GM10847 (cell line): ENCODE measurements around the gene FHDC1.

ENCODE experiments used
- POLR2A ChIP-seq: IDR thresholded peaks from 2 replicates; pipeline ENCODE4 v1.6.1; 2011; ENCODE audit not compliant: insufficient read length; ENCODE audit errors: extremely low read depth

The FHDC1 gene

DNA sequence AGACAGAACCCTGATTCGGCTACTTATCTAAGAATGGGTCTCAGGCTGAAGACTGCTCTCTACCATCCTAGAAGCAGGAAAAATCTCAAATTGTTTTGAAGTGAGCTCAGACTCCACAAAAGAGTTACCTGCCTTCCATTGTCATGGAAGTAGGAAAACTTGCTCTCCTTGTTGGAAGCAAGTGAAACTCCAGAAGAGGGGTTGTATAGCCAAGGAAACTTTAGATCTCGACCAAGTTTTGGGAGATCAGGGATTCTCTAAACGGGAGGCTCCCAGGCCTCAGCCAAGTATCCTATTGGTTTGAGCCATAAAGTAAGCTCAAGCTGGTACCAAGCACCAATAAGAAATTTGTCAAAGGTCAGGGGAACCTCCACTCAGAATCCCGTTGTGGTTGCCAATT, 9.2 kb upstream of the FHDC1 start:
- TF ChIP-seq POLR2A: no peak

DNA sequence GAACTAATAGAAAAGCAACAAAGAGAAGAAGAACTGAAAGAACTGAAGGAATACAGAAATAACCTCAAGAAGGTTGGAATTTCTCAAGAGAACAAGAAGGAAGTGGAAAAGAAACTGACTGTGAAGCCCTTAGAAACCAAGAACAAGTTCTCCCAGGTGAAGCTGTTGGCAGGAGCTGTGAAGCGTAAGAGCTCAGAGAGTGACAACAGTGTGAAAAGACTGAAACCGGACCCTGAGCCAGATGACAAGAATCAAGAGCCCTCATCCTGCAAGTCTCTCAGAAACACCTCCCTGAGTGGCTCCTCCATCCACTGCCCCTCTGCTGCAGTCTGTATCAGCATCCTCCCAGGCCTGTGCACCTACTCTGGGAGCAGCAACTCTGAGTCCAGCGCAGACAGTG, 8.4 kb upstream of the FHDC1 start:
- no peak for TF ChIP-seq POLR2A

DNA sequence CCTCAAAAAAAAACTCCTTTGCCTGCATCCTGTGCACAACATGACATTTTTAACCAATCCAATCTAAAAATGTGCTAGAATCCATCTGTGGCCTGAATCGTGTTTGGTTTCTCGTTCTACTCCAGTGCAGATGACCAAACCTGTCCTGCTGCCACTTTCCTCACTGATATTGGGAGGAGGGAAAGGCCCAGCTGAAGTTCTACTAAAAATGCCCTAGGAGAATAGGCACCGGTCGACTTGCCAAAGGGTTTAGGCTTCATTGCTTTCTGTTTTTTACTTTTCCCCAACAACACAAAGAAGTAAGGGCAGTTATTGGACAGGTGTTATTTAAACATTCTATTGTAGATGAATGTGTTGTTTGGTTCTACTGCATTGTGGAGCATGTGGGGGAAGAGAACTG, 7.8 kb upstream of the FHDC1 start:
- no peak for TF ChIP-seq POLR2A

DNA sequence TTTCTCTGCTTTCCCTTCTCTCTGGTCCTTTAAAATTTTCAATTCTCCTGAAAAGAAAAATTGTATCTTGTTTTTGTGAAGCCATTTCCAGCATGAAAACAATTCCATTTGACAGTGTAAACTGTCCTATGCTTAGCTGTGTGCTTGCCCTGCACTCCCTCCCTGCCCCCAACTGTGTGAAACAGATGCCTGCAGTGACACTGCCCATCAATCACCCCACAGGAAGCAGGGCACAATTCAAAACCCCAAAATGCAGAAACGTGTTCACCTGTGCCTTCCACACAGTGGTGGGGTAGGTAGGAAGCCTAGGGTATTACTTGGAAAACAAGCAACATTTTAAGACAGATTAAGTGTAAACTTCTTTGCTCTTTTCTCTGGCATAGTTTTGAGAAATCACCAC, 6.2 kb upstream of the FHDC1 start:
- TF ChIP-seq POLR2A: no peak

GRCh38 chr4:152935143-152935542, 980 bp upstream of the FHDC1 start:
- TF ChIP-seq POLR2A: no peak

- TF ChIP-seq POLR2A: no peak
Observed at GRCh38 chr4:152936446-152937335, 568 bp downstream of the FHDC1 start.

DNA sequence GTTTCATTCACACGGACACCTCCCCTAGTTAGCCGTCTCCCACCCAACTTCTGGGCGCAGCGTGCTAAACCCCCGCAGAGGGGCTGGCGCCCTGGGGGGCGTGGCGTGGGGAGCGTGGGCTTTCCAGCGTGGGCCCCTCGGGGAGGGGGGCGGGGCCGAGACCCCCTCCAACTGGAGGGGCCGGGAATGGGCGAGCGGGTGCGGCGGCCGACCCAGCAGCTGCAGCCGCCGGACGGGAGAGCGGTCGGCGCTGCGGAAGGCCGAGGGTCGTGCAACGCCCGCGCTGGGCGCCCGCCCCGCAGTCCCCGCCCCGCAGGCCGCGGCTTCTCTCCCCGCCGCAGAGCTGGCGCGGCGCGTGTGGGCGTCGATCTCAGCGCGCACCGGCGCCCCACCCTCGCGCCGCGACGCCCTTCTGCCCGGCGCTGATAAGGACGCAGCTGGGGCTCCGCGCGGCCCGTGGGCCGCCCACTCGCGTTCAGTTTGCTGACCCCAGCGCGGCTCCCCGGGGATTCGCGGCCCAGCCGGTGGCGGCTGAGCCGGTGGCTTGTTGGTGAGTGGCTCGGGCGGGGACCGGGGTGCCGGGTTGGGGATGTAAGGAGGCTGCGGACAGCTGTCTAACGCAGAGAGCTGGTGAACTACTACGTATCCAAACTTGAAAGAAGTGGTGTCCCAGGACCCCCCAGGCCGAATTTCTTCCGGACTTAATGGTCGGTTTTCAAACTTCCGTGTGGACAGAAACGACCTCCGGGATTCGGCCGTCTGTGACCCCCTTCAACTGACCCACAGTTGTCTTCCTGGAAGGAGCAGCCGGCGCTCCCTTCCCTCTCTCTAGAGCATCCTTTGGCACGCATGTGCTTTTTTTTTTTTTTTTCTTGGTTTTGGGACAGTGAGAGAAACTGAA, 1.5 kb downstream of the FHDC1 start:
- no peak for TF ChIP-seq POLR2A

- TF ChIP-seq POLR2A: no peak
Observed at GRCh38 chr4:152938237-152938947, 2.3 kb downstream of the FHDC1 start.

DNA sequence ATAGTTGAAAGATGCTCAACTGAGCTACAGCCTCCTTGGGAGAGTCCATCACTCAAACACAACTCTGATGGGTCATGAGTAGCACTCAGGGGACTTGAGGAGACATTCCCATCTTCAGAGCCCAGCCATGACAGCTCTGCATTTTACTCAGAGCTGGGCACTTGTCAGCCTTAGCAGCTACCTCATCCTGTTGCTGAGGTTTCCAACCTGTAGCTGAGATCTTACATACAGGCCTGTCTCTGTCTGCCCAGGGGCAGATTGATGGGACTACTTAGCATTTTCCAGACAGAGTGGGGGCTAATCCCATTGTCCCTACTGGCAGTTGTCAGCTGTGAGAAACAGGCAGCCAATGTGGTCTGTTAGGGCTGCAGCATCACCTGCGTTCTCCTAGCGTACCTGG, 3.5 kb downstream of the FHDC1 start:
- TF ChIP-seq POLR2A: no peak

GRCh38 chr4:152940461-152940860, 4.3 kb downstream of the FHDC1 start:
- TF ChIP-seq POLR2A: no peak

DNA sequence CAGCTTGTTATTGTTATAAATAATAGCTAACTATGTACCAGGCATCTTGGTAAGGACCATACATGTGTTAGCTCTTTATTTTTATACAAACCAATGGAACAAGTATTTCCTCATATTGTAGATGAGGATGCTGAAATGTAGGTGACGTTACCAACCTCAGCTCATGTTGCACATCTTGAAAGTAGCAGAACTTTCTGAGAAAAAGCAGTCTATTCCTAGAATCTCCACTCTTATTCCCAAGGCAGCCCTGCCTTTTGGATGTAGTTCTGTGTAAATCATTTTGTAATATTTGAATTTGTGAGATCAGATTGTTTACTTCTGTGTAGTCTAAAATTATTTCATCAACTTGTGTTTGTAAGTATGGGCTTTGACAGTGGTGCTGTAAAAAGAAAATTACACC, 5.3 kb downstream of the FHDC1 start:
- no peak for TF ChIP-seq POLR2A

DNA sequence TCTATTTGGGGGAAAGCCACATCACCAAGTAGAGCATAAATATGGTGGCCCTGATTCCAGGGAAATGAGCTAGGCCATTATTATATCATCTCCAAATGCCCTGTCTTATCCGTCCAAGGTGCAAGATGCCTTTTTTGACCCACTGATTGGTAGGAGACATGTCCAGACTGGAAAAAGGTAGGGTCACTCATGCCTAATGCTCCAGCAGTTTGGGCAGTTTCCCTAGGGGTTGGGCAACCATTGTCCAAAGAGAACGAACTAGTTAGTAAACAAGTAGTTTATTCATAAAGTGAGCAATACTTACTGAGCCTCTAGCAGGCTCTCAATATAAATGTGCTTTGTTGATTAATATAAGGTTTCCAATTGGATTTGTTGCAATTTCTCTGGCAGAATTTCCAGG, 6.2 kb downstream of the FHDC1 start:
- no peak for TF ChIP-seq POLR2A

DNA sequence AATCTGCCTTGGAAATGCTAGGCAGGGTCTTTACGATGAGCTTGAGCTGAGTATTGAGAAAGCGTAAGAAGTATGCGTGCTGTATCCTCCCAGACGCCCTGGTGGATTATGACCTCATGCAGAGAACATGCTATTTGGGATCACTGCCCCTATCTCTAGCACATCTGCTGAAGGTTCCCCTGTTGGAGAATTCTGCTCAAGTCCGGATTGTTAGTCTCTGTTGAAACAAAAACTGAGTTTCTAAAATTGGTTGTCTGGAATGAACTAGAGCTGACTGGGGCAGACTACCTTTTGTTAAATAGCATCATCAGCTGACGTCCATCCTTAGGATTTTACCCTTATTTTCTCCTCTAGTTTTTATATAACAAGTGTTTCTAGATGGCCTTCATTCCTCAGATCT, 7.5 kb downstream of the FHDC1 start:
- TF ChIP-seq POLR2A: no peak

- no peak for TF ChIP-seq POLR2A
Observed at GRCh38 chr4:152944666-152945320, 8.7 kb downstream of the FHDC1 start.

GRCh38 chr4:152945639-152946038, 9.5 kb downstream of the FHDC1 start:
- no peak for TF ChIP-seq POLR2A
